Measurements from ENCODE around the gene CACNA1I.

CACNA1I gene

GRCh38 chr22:39567135-39567946 lies 3.2 kb upstream of the CACNA1I start:
- Mint-ChIP-seq H3K27ac (peak overlapping the region in 1 of 2 donors; percentile 29), H3K4me1 (ENCODE audit: low read depth in 2 of 2) (peaks cover 7 to 19% of the 10 kb centered on the region in 2 donors), H3K9me3 (peaks cover 7 to 8% of the 10 kb centered on the region in 2 donors), H3K36me3 (ENCODE audit: insufficient read depth) (peaks cover 7% of the 10 kb centered on the region), H3K27me3 (peaks cover 9 to 13% of the 10 kb centered on the region in 2 donors), H3K4me3 (peak overlapping the region; percentile 19 to 31)
- ATAC-seq (replicated peaks) (peak; percentile 74), DNase-seq (peak; percentile 7 to 22 (median 15))

DNA sequence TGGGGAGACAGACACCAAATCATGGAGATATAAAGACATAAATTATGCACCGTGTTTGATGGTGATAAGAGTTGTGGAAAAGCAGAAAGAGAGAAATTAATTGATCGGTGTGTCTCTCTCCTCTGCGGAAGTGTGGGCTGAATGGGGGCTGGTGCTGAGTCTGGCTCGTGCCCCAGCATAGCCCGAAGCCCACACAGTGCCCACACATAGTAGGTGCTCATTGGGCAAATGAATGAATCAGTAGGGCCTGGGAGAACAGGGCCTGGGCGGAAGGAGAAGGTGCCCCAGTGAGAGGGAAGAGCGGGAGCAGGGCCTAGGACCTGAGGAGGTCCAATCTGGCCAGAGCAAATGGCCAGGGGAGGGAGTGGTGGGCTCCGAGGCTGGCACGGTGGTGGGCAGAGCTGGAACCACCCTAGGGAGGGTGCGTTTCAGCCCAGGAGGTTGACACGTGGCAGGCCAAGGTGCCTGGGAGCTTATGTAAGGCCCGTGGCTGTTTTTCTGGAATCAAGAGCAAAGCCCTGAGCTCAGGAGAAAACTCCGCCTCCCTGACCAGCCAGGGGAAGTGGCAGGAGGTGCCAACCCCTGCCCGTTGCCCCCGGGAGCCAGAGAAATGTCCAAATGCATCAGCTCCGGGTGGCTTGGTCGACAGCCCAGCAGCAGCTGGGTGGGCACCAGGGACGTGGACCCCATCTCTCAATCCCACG lies 2.1 kb upstream of the CACNA1I start:
- Mint-ChIP-seq H3K4me3 (peak overlapping the region in 1 of 2 donors; percentile 31), H3K4me1 (ENCODE audit: low read depth in 2 of 2) (peaks cover 7 to 19% of the 10 kb centered on the region in 2 donors), H3K9me3 (peaks cover 7 to 8% of the 10 kb centered on the region in 2 donors), H3K36me3 (ENCODE audit: insufficient read depth) (peaks cover 7% of the 10 kb centered on the region), H3K27me3 (peaks cover 9 to 20% of the 10 kb centered on the region in 2 donors), H3K27ac (no peak overlapping the region)
- ATAC-seq (replicated peaks) (no peak), DNase-seq (no peak)

- no peak overlapping the region for H3K27ac Mint-ChIP-seq
- H3K4me1 Mint-ChIP-seq (ENCODE audit: low read depth in 2 of 2), result peaks cover 7 to 19% of the 10 kb centered on the region in 2 donors
- H3K9me3 Mint-ChIP-seq, result peaks cover 7 to 8% of the 10 kb centered on the region in 2 donors
- ATAC-seq (replicated peaks) (no peak), DNase-seq (no peak)
- H3K4me3 Mint-ChIP-seq, result no peak overlapping the region
- peaks cover 9 to 26% of the 10 kb centered on the region in 2 donors for H3K27me3 Mint-ChIP-seq
- H3K36me3 Mint-ChIP-seq (ENCODE audit: insufficient read depth), result peaks cover 7% of the 10 kb centered on the region
These were observed 1.5 kb upstream of the CACNA1I start for GRCh38 chr22:39569066-39569465.

DNA sequence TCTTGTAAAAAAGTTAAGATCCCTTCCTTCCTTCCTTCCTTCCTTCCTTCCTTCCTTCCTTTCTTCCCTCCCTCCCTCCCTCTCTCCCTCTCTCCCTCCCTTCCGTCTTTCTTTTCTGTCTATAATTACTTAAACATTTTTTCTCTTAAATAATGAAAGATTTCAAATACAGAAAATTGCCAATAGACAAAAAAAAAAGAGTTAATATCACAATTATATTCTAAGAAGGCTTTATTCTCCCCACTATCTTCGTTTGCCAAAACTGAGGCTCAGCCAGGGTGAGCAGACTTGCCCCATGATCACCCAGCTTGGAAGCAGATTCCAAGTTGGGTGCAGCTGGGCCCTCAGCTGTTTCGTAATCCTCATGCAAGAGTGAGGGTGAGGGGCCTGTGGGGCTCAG lies 327 bp upstream of the CACNA1I start:
- Mint-ChIP-seq H3K27me3 (peaks cover 9 to 27% of the 10 kb centered on the region in 2 donors), H3K4me3 (no peak overlapping the region), H3K36me3 (ENCODE audit: insufficient read depth) (peaks cover 7% of the 10 kb centered on the region), H3K4me1 (ENCODE audit: low read depth in 2 of 2) (peaks cover 7 to 19% of the 10 kb centered on the region in 2 donors), H3K9me3 (peaks cover 6 to 7% of the 10 kb centered on the region in 2 donors), H3K27ac (no peak overlapping the region)
- ATAC-seq (replicated peaks), result no peak
- no peak for DNase-seq

GRCh38 chr22:39571538-39571937 lies 985 bp downstream of the CACNA1I start:
- Mint-ChIP-seq H3K36me3 (ENCODE audit: insufficient read depth) (peaks cover 4% of the 10 kb centered on the region), H3K9me3 (no peaks in the 10 kb centered on the region), H3K4me3 (no peak overlapping the region), H3K4me1 (ENCODE audit: low read depth in 2 of 2) (peaks cover 7 to 13% of the 10 kb centered on the region in 2 donors), H3K27me3 (peaks cover 9 to 27% of the 10 kb centered on the region in 2 donors), H3K27ac (no peak overlapping the region)
- ATAC-seq (replicated peaks) (no peak), DNase-seq (no peak)

DNA sequence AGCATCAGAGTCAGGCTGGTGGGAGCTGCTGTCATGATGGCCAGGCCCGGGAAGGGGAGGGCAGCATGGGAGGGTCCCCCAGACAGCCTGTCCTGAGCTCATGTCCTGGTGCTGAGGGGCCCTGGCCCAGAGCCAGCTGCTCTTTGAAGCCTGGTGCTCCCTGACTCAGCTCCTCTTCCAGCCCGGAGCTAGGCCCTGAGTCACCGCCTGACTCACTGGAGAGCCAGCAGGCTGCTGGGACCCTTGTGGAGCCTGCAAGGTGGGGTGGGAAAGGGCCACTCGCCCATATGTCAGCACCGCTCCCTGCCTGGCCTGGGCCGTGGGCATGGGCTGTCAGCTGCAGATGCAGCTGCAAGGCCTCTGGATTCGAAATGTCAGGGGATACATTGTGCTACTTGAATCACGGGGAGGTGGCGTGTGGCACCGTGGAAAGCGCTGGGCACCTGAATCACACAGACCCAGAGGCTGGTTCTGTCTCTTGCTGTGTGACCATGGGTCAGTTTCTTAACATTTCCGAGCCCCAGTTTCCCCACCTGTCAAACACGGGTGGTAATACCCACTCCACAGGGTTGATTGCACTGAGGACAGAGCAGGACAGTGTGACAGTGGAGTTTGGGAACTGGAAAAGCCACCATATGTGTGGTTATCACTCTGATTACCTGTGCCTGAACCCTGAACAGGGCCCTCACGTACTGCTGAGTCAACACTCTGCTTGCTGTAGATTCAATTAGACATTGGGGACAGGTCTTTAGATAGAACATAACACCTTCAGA lies 4.4 kb downstream of the CACNA1I start:
- DNase-seq (no peak), ATAC-seq (replicated peaks) (no peak)
- Mint-ChIP-seq H3K27me3 (peaks cover 21 to 60% of the 10 kb centered on the region in 2 donors), H3K36me3 (ENCODE audit: insufficient read depth) (peaks cover 4% of the 10 kb centered on the region), H3K4me3 (no peak overlapping the region), H3K4me1 (ENCODE audit: low read depth in 2 of 2) (no peaks in the 10 kb centered on the region), H3K9me3 (no peaks in the 10 kb centered on the region), H3K27ac (no peak overlapping the region)

- H3K9me3 Mint-ChIP-seq, result no peaks in the 10 kb centered on the region
- peaks cover 23 to 65% of the 10 kb centered on the region in 2 donors for H3K27me3 Mint-ChIP-seq
- no peak overlapping the region for H3K27ac Mint-ChIP-seq
- DNase-seq (no peak), ATAC-seq (replicated peaks) (no peak)
- peaks cover 4% of the 10 kb centered on the region for H3K36me3 Mint-ChIP-seq (ENCODE audit: insufficient read depth)
- H3K4me3 Mint-ChIP-seq, result no peak overlapping the region
- H3K4me1 Mint-ChIP-seq (ENCODE audit: low read depth in 2 of 2), result no peaks in the 10 kb centered on the region
These were observed 4.9 kb downstream of the CACNA1I start for GRCh38 chr22:39575552-39575825.

- Mint-ChIP-seq H3K27me3 (peaks cover 28 to 71% of the 10 kb centered on the region in 2 donors), H3K9me3 (no peaks in the 10 kb centered on the region), H3K4me3 (no peak overlapping the region), H3K27ac (no peak overlapping the region), H3K36me3 (ENCODE audit: insufficient read depth) (peaks cover 4% of the 10 kb centered on the region), H3K4me1 (ENCODE audit: low read depth in 2 of 2) (no peaks in the 10 kb centered on the region)
- no peak for ATAC-seq (replicated peaks)
- DNase-seq, result no peak
These were observed 5.5 kb downstream of the CACNA1I start for GRCh38 chr22:39576027-39576426.

DNA sequence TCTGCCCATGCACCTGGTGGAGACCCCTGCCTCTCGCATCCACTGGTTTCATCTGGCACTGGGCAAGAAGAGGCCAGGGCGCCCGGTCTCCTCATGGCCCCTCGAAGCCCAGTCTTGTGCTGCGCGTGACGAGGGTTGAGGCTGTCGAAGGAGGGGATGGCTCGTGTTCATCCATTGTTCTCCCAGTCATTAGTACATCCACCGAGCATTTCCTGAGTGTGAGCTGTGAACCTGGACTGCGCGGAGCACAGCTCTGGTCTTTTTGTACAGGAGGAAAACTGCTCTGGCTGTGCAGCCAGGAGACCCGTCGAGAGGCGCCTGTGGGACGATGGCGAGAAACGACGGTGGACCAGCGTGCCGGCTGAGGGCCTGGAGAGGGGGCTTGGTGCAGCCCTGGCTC lies 6.8 kb downstream of the CACNA1I start:
- DNase-seq (no peak), ATAC-seq (replicated peaks) (no peak)
- Mint-ChIP-seq H3K36me3 (ENCODE audit: insufficient read depth) (peaks cover under 1% of the 10 kb centered on the region), H3K4me3 (no peak overlapping the region), H3K27me3 (peaks cover 22 to 70% of the 10 kb centered on the region in 2 donors), H3K4me1 (ENCODE audit: low read depth in 2 of 2) (no peaks in the 10 kb centered on the region), H3K9me3 (no peaks in the 10 kb centered on the region), H3K27ac (no peak overlapping the region)

GRCh38 chr22:39577900-39578299 lies 7.3 kb downstream of the CACNA1I start:
- ATAC-seq (replicated peaks) (no peak), DNase-seq (no peak)
- peaks cover 0 to 2% of the 10 kb centered on the region in 2 donors for H3K9me3 Mint-ChIP-seq
- no peak overlapping the region for H3K27ac Mint-ChIP-seq
- H3K27me3 Mint-ChIP-seq, result peaks cover 23 to 74% of the 10 kb centered on the region in 2 donors
- no peaks in the 10 kb centered on the region for H3K4me1 Mint-ChIP-seq (ENCODE audit: low read depth in 2 of 2)
- no peak overlapping the region for H3K4me3 Mint-ChIP-seq
- no peaks in the 10 kb centered on the region for H3K36me3 Mint-ChIP-seq (ENCODE audit: insufficient read depth)

DNA sequence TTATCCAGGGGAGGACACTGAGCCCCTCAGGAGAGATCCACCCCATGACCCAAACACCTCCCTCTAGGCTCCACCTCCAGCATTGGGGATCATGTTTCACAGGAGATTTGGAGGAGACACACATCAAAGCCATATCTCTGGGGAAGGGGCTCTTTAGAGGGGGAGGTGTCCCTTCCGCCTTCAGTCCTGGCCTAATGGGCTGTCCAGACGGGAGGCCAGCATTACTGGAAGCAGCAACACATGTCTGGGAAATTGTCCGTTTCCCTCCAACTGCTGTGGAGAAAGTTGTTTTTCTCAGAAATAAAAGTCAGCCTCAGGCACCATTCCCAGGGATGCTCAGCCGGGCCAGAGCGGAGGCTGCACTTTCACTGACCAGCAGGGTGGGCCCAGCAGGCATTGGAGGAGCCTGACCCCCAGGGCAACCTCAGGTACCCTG lies 9.5 kb downstream of the CACNA1I start:
- no peaks in the 10 kb centered on the region for H3K4me1 Mint-ChIP-seq (ENCODE audit: low read depth in 2 of 2)
- no peak for DNase-seq
- H3K9me3 Mint-ChIP-seq, result peaks cover 4 to 10% of the 10 kb centered on the region in 2 donors
- H3K36me3 Mint-ChIP-seq (ENCODE audit: insufficient read depth), result no peaks in the 10 kb centered on the region
- ATAC-seq (replicated peaks), result no peak
- no peak overlapping the region for H3K27ac Mint-ChIP-seq
- no peak overlapping the region for H3K4me3 Mint-ChIP-seq
- peaks cover 33 to 78% of the 10 kb centered on the region in 2 donors for H3K27me3 Mint-ChIP-seq

- H3K36me3 Mint-ChIP-seq (ENCODE audit: insufficient read depth), result no peaks in the 10 kb centered on the region
These were observed 10.2 kb downstream of the CACNA1I start for GRCh38 chr22:39580795-39581194.

GRCh38 chr22:39581303-39581702 lies 10.8 kb downstream of the CACNA1I start:
- no peak overlapping the region for H3K4me3 Mint-ChIP-seq
- DNase-seq (no peak), ATAC-seq (replicated peaks) (no peak)
- no peaks in the 10 kb centered on the region for H3K36me3 Mint-ChIP-seq (ENCODE audit: insufficient read depth)
- peaks cover 4 to 10% of the 10 kb centered on the region in 2 donors for H3K9me3 Mint-ChIP-seq
- peaks cover 33 to 78% of the 10 kb centered on the region in 2 donors for H3K27me3 Mint-ChIP-seq
- no peak overlapping the region for H3K27ac Mint-ChIP-seq
- H3K4me1 Mint-ChIP-seq (ENCODE audit: low read depth in 2 of 2), result no peaks in the 10 kb centered on the region

More at GRCh38 chr22:39580795-39581194, 10.2 kb downstream of the CACNA1I start:
- peaks cover 33 to 78% of the 10 kb centered on the region in 2 donors for H3K27me3 Mint-ChIP-seq
- H3K9me3 Mint-ChIP-seq, result peaks cover 4 to 10% of the 10 kb centered on the region in 2 donors
- no peak for DNase-seq
- H3K27ac Mint-ChIP-seq, result no peak overlapping the region
- H3K4me3 Mint-ChIP-seq, result no peak overlapping the region
- ATAC-seq (replicated peaks), result no peak
- H3K4me1 Mint-ChIP-seq (ENCODE audit: low read depth in 2 of 2), result no peaks in the 10 kb centered on the region
